WTC11 (cell line): Measurements from ENCODE around the gene TBL1X.

Experiments
- ATF1 ChIP-seq: sonication (generic); formaldehyde crosslinking; IDR thresholded peaks from 2 replicates; pipeline ENCODE4 v1.8.1; 2023; ENCODE audit warnings: mild to moderate bottlenecking, moderate library complexity, missing genetic modification reagents
- E2F4 ChIP-seq: sonication (generic); formaldehyde crosslinking; IDR thresholded peaks from 2 replicates; pipeline ENCODE4 v1.8.1; 2022; ENCODE audit warnings: low read depth, mild to moderate bottlenecking, moderate library complexity, missing genetic modification reagents, borderline replicate concordance
- ETV6 ChIP-seq: sonication (generic); formaldehyde crosslinking; IDR thresholded peaks from 2 replicates; pipeline ENCODE4 v1.8.1; 2022; ENCODE audit warnings: mild to moderate bottlenecking, missing genetic modification reagents
- FOXP4 ChIP-seq: sonication (generic); formaldehyde crosslinking; IDR thresholded peaks from 2 replicates; pipeline ENCODE4 v1.8.0; 2022; ENCODE audit warnings: mild to moderate bottlenecking, missing genetic modification reagents
- JUN ChIP-seq: sonication (generic); formaldehyde crosslinking; IDR thresholded peaks from 2 replicates; pipeline ENCODE4 v1.8.0; 2023; ENCODE audit warnings: mild to moderate bottlenecking, missing genetic modification reagents
- PRRX2 ChIP-seq: fragments of 250-450 bp; sonication (Bioruptor Pico); IDR thresholded peaks from 2 replicates; pipeline ENCODE4 v1.8.0; 2021; ENCODE audit warnings: mild to moderate bottlenecking
- ZNF121 ChIP-seq: sonication (generic); formaldehyde crosslinking; IDR thresholded peaks from 2 replicates; pipeline ENCODE4 v1.8.0; 2023; ENCODE audit warnings: missing genetic modification reagents
- TF ChIP-seq, protein P1 (sequence below): fragments of 200-600 bp; IDR thresholded peaks from 2 replicates; pipeline ENCODE4 v1.8.0; 2022; ENCODE audit warnings: antibody characterized with exemption
- TF ChIP-seq, protein P2 (sequence below): sonication (generic); formaldehyde crosslinking; IDR thresholded peaks from 2 replicates; pipeline ENCODE4 v1.8.0; 2023; ENCODE audit warnings: missing genetic modification reagents, mild to moderate bottlenecking, borderline replicate concordance
- TF ChIP-seq, protein P3 (sequence below): sonication (generic); formaldehyde crosslinking; IDR thresholded peaks from 2 replicates; pipeline ENCODE4 v1.8.0; 2022; ENCODE audit warnings: missing genetic modification reagents

- TF ChIP-seq, protein P1, sequence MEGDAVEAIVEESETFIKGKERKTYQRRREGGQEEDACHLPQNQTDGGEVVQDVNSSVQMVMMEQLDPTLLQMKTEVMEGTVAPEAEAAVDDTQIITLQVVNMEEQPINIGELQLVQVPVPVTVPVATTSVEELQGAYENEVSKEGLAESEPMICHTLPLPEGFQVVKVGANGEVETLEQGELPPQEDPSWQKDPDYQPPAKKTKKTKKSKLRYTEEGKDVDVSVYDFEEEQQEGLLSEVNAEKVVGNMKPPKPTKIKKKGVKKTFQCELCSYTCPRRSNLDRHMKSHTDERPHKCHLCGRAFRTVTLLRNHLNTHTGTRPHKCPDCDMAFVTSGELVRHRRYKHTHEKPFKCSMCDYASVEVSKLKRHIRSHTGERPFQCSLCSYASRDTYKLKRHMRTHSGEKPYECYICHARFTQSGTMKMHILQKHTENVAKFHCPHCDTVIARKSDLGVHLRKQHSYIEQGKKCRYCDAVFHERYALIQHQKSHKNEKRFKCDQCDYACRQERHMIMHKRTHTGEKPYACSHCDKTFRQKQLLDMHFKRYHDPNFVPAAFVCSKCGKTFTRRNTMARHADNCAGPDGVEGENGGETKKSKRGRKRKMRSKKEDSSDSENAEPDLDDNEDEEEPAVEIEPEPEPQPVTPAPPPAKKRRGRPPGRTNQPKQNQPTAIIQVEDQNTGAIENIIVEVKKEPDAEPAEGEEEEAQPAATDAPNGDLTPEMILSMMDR: no peak
- TF ChIP-seq FOXP4 (CRISPR knock-in tag) (no peak), ETV6 (CRISPR knock-in tag) (no peak), E2F4 (CRISPR knock-in tag) (no peak), ZNF121 (no peak), JUN (CRISPR knock-in tag) (no peak), ATF1 (CRISPR knock-in tag) (no peak), PRRX2 (CRISPR knock-in tag) (no peak)
- TF ChIP-seq, protein P2, sequence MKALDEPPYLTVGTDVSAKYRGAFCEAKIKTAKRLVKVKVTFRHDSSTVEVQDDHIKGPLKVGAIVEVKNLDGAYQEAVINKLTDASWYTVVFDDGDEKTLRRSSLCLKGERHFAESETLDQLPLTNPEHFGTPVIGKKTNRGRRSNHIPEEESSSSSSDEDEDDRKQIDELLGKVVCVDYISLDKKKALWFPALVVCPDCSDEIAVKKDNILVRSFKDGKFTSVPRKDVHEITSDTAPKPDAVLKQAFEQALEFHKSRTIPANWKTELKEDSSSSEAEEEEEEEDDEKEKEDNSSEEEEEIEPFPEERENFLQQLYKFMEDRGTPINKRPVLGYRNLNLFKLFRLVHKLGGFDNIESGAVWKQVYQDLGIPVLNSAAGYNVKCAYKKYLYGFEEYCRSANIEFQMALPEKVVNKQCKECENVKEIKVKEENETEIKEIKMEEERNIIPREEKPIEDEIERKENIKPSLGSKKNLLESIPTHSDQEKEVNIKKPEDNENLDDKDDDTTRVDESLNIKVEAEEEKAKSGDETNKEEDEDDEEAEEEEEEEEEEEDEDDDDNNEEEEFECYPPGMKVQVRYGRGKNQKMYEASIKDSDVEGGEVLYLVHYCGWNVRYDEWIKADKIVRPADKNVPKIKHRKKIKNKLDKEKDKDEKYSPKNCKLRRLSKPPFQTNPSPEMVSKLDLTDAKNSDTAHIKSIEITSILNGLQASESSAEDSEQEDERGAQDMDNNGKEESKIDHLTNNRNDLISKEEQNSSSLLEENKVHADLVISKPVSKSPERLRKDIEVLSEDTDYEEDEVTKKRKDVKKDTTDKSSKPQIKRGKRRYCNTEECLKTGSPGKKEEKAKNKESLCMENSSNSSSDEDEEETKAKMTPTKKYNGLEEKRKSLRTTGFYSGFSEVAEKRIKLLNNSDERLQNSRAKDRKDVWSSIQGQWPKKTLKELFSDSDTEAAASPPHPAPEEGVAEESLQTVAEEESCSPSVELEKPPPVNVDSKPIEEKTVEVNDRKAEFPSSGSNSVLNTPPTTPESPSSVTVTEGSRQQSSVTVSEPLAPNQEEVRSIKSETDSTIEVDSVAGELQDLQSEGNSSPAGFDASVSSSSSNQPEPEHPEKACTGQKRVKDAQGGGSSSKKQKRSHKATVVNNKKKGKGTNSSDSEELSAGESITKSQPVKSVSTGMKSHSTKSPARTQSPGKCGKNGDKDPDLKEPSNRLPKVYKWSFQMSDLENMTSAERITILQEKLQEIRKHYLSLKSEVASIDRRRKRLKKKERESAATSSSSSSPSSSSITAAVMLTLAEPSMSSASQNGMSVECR (CRISPR knock-in tag): no peak
- TF ChIP-seq, protein P3, sequence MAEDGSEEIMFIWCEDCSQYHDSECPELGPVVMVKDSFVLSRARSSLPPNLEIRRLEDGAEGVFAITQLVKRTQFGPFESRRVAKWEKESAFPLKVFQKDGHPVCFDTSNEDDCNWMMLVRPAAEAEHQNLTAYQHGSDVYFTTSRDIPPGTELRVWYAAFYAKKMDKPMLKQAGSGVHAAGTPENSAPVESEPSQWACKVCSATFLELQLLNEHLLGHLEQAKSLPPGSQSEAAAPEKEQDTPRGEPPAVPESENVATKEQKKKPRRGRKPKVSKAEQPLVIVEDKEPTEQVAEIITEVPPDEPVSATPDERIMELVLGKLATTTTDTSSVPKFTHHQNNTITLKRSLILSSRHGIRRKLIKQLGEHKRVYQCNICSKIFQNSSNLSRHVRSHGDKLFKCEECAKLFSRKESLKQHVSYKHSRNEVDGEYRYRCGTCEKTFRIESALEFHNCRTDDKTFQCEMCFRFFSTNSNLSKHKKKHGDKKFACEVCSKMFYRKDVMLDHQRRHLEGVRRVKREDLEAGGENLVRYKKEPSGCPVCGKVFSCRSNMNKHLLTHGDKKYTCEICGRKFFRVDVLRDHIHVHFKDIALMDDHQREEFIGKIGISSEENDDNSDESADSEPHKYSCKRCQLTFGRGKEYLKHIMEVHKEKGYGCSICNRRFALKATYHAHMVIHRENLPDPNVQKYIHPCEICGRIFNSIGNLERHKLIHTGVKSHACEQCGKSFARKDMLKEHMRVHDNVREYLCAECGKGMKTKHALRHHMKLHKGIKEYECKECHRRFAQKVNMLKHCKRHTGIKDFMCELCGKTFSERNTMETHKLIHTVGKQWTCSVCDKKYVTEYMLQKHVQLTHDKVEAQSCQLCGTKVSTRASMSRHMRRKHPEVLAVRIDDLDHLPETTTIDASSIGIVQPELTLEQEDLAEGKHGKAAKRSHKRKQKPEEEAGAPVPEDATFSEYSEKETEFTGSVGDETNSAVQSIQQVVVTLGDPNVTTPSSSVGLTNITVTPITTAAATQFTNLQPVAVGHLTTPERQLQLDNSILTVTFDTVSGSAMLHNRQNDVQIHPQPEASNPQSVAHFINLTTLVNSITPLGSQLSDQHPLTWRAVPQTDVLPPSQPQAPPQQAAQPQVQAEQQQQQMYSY (CRISPR knock-in tag): no peak
Observed at GRCh38 chrX:9560219-9560618, 95.4 kb downstream of the TBL1X start.
